Activated T-helper 1 cell treated with anti-CD3 and anti-CD28 coated beads, Interleukin-2, amount 50 U/mL, for 16 hours (primary cell): ENCODE measurements around the gene PCP4.

ENCODE experiments used
- DNase-seq, 2 donors: peaks; one replicate each; pipeline ENCODE4 v3.0.0-alpha.2; 2020; ENCODE audit warnings: low read depth in 1 of 2, low spot score in 1 of 2

The PCP4 gene

GRCh38 chr21:39918558-39918957 is 51.3 kb downstream of the PCP4 start:
- DNase-seq: no peak

- DNase-seq: no peak
Observed at GRCh38 chr21:39923476-39923875, 56.2 kb downstream of the PCP4 start.

GRCh38 chr21:39924577-39925308 is 57.5 kb downstream of the PCP4 start:
- no peak for DNase-seq

- no peak for DNase-seq
Observed at GRCh38 chr21:39927304-39927886, 60.2 kb downstream of the PCP4 start.

GRCh38 chr21:39932335-39932734 is 65.1 kb downstream of the PCP4 start:
- DNase-seq: no peak

- DNase-seq: no peak
Observed at GRCh38 chr21:39934895-39935294, 67.7 kb downstream of the PCP4 start.

- DNase-seq: no peak
Observed at GRCh38 chr21:39935716-39936115, 68.5 kb downstream of the PCP4 start.

GRCh38 chr21:39938086-39938625 is 70.9 kb downstream of the PCP4 start:
- no peak for DNase-seq

GRCh38 chr21:39946199-39946598 is 79.0 kb downstream of the PCP4 start:
- DNase-seq: no peak

GRCh38 chr21:39947031-39947430 is 79.8 kb downstream of the PCP4 start:
- DNase-seq: no peak

GRCh38 chr21:39951183-39952101 is 84.2 kb downstream of the PCP4 start:
- DNase-seq: no peak

GRCh38 chr21:39952265-39952664 is 85.0 kb downstream of the PCP4 start:
- DNase-seq: no peak

GRCh38 chr21:39954570-39954969 is 87.3 kb downstream of the PCP4 start:
- DNase-seq: no peak

GRCh38 chr21:39955326-39955725 is 88.1 kb downstream of the PCP4 start:
- DNase-seq: no peak

GRCh38 chr21:39956586-39956985 is 89.3 kb downstream of the PCP4 start:
- DNase-seq: no peak

- no peak for DNase-seq
Observed at GRCh38 chr21:39958731-39959130, 91.5 kb downstream of the PCP4 start.

GRCh38 chr21:39961251-39961650 is 94.0 kb downstream of the PCP4 start:
- no peak for DNase-seq

- DNase-seq: no peak
Observed at GRCh38 chr21:39965026-39965425, 97.8 kb downstream of the PCP4 start.

- DNase-seq: no peak
Observed at GRCh38 chr21:39966786-39967185, 99.5 kb downstream of the PCP4 start.

GRCh38 chr21:39968010-39968409 is 100.8 kb downstream of the PCP4 start:
- no peak for DNase-seq

GRCh38 chr21:39969691-39970364 is 102.6 kb downstream of the PCP4 start:
- no peak for DNase-seq
